T47D (cell line): ENCODE measurements around the gene SLC25A48.

Experiments
- DNase-seq, 2 experiments: peaks; one replicate each; pipeline versions ENCODE4 v3.0.0 to v3.0.0-alpha.2; 2011 to 2012; ENCODE audit warnings: low read depth in 1 of 2, low spot score in 1 of 2
- JUND ChIP-seq: IDR thresholded peaks from 2 replicates; pipeline ENCODE4 v1.6.1; 2012; ENCODE audit warnings: low read depth
- in situ Hi-C: cut with HindIII; loops from 2 replicates; pipeline ENCODE4 v1.10.0; 2016; ENCODE audit warnings: low sequenced_read_pairs, low pct_unique_long_range_greater_than_20kb

The SLC25A48 gene

DNA sequence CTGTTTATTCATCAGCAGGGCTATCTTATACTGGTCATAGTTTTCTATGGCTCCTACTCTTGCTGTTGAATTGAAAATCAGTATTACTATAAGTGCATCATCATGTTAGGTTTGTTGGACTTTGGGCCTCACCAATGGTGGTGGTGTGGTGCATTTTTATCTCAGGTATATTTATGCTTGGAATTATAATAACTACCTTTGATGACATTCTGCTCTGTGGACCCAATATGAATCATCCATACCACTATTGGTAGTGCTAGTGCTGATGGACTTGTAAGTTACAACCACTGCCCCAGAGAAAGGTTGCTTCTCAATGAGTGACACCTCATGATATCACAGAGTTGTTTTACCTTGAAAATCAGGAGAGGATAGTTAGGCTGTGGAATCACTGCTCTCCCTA lies 33.1 kb downstream of the SLC25A48 start:
- no peak for TF ChIP-seq JUND
- no peak for DNase-seq
- in situ Hi-C loops: no loop called here

DNA sequence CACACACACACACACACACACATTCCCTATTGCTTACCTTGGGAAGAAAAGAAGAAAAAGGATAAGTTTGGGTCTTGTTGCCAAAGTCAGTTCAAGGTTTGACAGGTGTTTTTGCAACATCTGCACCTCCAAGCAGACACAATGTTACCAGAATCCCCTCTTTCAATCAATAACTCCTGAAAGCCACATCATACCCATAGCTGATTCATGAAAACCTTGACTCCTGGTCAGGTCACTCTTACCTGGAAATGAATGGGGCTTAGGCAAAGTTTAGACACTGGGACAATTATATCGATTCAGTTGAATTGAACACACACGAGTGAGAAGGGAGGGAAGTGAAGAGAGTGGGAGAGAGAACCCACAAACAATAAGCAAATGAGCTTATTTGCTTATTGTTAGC lies 34.2 kb downstream of the SLC25A48 start:
- no peak for TF ChIP-seq JUND
- DNase-seq: no peak
- in situ Hi-C loops: no loop called here

DNA sequence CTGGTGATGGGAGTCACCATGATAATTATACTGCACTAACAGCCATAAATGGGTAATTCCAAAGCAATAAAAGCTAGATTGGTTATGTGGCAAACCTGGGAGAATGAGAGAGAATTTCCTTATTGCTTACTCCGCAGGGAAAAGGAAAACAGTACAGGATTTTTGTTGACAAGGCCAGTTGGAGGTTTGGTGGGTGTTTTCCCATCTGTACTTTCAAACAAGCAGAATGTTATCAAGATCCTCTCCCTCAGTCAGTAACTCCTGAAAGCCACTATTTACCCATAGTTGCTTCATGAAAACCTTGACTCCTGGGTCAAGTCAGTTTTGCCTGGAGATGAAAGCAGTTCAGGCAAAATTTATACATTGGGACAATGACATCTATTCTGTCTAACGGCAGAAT lies 34.8 kb downstream of the SLC25A48 start:
- DNase-seq: no peak
- in situ Hi-C loops: no loop called here
- no peak for TF ChIP-seq JUND

DNA sequence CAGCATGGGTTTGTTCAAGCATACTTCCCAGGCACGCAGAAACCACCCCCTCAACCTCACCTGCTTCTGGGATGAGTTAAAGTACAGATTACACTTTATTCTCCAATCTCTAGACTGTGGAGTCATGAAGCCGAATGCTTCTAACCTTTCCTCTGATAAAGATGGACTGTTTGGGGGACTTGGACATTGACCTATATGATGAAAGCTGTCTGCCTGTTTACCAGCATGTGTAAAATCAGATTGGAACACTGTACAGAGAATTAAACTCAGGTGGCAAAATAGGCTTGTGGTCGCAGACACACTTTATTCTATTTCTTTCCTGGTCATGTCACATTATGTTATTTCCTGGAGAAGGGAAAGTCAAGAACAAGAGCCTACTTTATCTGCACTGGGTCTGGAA lies 35.5 kb downstream of the SLC25A48 start:
- DNase-seq: no peak
- in situ Hi-C loops: no loop called here
- TF ChIP-seq JUND: no peak

DNA sequence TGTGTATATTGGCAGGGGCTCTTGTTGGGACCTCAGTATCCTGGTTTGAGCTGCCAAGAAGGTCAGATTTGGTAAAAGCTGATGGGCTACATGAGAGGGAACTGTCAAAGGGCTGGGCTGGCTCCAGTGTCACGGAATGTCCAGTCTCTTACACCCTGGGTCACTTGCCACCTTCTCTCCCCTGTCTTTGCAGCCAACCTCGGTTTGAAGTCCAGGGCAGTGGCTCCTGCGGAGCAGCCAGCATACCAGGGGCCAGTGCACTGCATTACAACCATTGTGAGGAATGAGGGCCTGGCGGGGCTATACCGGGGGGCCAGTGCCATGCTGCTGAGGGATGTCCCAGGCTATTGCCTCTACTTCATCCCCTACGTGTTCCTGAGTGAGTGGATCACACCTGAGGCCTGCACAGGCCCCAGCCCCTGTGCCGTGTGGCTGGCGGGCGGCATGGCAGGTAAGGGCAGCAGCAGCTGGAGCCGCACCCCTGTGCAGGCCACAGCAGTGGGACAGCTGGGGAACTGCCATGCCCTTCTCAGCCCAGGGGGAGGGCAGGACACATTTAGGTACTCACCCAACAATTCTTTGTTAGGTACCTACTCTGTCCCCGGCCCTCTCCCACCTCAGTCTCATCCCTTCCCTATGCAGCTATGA lies 36.9 kb downstream of the SLC25A48 start:
- TF ChIP-seq JUND: no peak
- DNase-seq: no peak
- in situ Hi-C loops: no loop called here

DNA sequence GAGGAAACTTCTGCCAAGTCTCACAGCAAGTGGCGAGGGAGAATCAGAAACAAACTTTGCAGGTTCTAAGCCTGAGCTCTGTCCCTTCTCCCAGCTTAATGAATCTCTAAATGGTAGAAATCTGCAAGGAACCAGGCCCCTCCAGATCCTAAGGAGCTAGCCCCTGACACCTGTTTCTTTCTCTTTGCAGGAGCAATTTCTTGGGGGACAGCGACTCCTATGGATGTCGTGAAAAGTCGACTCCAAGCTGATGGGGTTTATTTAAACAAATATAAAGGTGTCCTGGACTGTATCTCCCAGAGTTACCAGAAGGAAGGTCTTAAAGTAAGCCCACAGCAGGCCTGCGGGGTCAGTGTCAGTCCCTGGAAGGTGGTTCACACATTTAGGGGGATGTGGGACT lies 39.4 kb downstream of the SLC25A48 start:
- no peak for TF ChIP-seq JUND
- in situ Hi-C loops: no loop called here
- peak in 1 of 2 experiments; percentile 33 for DNase-seq

DNA sequence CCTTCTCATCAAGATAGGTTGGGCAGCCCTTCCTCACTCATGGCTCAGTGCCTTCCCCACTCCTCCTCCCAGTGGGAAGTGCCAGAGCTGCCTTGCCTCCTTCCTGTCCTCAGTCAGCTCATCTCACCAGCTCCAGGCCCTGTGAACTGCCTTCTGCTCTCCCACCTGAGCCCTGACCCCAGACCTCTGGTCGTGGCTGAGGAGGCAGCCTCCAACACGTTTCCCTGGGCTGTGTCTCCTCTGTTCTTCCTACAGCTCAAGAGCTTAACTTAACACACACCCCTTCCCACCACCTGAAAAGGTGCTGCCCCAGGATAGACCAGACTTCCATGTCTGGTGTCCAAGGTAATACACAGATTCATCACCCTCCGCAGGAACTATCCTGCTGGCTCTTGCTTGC lies 40.0 kb downstream of the SLC25A48 start:
- no peak for TF ChIP-seq JUND
- no peak for DNase-seq
- in situ Hi-C loops: no loop called here

DNA sequence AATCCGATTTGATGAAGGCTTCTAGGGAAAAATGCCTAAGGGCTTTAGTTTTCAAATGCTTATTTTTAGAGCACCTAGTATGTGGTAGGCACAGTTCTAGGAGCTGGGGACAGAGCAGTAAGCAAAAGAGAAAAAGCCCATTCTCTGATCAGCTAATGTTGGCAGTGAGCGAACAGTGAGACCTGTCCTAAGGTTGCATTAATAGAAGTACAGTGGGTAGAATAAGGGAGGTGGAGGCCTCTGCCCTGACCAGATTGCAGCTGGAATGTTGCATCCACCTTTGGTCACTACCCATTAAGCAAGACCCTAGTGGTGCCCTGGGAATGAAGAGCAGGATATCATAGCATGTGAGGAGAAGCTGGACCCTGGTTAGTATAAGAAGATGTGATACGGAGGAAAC lies 41.1 kb downstream of the SLC25A48 start:
- TF ChIP-seq JUND: no peak
- no peak for DNase-seq
- in situ Hi-C loops: no loop called here

DNA sequence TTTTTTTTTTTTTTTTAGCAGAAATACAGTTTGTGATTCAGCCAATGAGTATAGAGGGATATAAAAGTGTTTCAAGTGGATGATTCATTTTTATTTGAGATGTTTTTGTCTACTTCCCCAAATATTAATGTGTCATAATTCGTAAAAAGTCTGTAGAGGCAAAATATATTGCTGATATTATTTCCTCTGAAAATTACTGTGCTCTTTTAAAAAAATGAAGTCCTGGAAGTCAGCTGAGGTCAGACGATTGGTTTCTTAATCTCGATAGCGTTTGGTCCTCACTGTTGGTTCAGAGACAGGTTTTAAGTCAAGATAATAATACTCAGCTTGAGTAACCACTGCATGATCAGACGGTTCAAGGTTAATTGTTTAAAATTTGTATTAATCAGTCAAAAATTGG lies 41.7 kb downstream of the SLC25A48 start:
- TF ChIP-seq JUND: no peak
- in situ Hi-C loops: no loop called here
- no peak for DNase-seq

DNA sequence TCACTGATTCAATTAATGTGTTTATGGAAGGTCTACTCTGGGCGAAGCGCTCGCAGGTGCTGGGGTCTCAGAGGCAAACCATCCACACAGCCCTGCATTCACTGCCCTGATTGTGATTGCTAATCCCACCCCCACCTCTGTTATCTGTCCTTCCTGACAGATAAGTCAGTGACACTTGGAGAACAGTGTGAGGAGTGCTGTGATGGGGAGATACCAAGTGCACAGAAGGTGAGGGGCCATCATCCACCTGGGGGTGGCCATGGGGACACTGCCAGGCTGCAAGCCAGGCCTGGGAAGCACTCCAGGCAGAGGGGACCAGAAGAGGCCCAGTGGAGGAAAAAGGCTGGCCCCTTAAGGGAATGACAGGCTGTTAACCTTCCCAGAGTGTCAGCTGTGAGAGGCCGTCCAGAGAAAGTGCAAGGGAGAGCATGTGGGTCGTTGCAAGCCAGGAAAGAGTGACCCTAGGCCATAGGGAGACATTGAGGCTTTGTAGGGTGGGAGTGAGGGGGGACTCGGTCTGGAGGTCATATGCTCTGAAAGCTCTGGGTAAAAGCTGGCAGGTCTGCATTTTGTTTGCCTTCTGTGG lies 43.2 kb downstream of the SLC25A48 start:
- no peak for TF ChIP-seq JUND
- in situ Hi-C loops: no loop called here
- no peak for DNase-seq

DNA sequence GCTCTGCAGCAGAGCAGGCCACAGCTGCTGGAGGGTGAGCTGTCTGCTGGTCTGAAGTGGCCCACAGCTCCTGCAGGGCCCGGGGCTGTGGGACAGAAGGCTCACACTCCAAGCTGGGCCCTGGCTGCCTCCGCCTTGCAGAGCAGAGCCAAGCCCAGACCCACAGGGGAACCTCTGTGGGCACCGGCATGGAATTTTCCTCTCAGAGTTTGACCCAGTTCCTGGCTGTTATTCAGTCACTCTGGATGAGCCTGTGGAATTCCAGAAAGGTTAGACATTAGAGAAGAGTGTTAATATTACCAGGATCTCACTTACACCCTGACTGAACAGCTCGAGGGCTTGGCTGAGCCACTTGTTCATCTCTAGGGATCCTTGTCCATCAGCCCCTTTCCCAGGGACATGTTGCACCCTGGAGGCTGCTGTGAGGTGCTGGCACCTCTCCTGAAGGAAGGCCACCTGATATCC lies 43.7 kb downstream of the SLC25A48 start:
- in situ Hi-C loops: no loop called here
- no peak for DNase-seq
- no peak for TF ChIP-seq JUND

DNA sequence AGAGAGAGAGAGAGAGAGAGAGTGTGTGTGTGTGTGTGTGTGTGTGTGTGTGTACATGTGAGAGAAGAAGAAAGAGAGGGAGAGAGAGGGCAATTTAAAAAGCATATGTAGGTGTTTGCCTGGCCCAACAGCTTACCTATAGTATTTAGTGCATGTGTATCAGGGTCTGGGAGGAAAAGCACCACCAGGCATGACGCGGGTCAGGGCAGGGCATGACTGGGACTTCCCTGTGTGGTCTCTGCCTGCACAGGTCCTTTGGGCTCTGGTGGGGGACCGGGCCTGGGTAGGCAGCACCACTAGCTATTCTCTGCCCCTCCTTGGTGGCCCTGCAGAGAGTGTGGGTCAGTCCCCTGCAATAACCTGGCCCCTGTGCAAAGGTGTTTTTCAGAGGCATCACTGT lies 45.1 kb downstream of the SLC25A48 start:
- no peak for TF ChIP-seq JUND
- DNase-seq: no peak
- in situ Hi-C loops: no loop called here

DNA sequence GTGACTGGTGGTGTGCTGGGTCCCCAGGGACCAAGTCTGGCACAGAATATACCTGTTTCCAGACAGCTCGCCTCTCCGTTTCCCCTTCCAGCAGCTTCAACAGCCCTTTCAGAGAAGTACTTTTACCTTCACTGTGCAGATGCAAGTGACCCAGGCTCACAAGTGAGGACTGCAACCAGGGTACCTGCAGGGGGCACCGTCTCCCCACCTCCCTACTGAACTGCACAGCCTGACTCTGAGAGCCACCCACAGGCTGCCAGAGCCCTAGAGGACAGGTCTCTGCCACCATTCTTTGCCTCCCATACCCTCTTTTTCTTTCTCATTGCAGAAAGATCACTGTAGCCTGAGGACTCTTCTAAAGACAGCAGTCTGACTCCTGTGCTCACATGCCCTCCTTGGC lies 45.8 kb downstream of the SLC25A48 start:
- DNase-seq: no peak
- TF ChIP-seq JUND: no peak
- in situ Hi-C loops: no loop called here

DNA sequence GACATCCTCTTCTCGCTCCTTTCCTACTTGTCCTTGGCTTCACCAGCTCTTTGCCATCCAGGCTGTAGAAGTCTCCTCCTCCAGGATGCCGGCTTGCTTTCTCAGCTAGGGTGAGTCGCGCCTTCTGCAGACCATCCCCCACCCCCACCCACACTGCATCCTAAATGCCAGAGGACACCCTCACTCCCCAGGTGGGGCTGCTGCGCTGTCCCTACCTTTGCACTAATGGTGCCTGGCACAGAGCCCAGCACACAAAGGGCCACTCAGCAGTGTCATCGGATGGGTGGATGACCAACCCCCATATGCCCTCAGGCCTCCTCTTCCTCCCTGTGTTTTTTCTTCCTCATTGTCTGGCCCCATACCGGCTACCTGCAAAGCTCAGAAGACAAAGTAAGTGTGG lies 46.3 kb downstream of the SLC25A48 start:
- DNase-seq: no peak
- TF ChIP-seq JUND: no peak
- in situ Hi-C loops: no loop called here

DNA sequence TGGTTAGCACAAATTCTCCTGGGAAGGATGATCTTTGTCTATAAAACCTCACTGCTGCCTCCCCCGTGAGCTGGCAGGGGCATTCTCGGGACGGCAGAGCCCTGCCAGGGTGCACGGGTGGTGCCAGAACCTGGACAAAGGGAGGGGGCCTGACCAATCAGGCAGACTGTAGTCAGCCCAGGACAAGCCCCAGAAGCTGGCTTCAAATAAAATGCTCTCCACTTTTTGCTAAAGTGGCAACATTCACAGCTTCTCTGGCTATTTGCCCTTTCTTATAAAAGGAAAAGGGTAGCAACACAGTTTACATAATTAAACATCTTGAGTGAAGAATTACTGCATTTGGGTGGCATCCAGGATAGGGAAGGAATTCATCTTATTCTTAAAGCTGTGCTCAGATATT lies 46.8 kb downstream of the SLC25A48 start:
- in situ Hi-C loops: no loop called here
- TF ChIP-seq JUND: no peak
- no peak for DNase-seq
